Stimulated activated CD4-positive, alpha-beta T cell treated with anti-CD3 and anti-CD28 coated beads, Interleukin-15, amount 100 ng/mL, for 1 hour (primary cell): ENCODE data around the gene SMIM9.

ENCODE experiments used
- DNase-seq, 2 donors: peaks; one replicate each; pipeline ENCODE4 v3.0.0-alpha.2; 2020; ENCODE audit warnings: low read depth in 1 of 2, low spot score in 1 of 2

The SMIM9 gene

GRCh38 chrX:154784149-154784995, 50.1 kb downstream of the SMIM9 start:
- DNase-seq: no peak

DNA sequence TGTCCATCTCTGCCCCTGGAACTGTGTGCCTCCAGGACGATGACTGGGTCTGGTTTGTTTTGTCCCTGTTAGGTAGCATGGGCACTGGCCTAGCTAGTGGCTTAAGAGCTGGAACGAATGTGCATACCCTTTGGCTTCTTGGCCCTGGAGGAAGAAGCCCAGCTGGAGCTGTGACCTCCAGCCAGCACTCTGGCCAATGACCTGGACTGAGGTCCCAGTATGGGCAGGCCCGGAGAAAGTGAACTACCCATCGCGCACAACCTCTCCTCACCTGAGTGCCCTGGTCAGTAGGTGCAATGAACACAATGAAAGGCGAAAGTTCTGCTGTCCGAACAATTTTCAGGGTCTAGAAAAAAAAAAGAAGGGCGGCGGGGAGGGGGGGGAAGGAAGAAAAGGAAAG, 53.5 kb downstream of the SMIM9 start:
- DNase-seq: no peak

DNA sequence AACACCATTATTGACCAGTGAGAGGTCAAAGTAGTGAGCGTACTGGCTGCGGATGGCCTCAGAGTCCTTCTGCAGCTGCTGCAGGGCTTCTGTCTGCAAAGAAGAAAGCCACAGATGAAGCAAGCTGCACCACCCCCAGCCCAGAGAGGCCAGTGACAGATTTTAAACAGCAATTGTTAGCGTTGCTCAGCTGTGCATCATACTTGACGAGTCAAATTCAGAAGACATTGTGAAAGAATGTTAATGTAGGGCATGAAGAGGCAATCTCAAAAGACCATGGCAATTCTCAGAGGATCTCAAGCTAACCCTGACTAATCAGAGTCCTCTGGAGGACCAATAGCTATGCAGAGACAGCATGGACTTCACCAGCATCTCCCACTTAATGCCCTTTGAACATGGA, 55.2 kb downstream of the SMIM9 start:
- DNase-seq: no peak

GRCh38 chrX:154776753-154777152, 57.7 kb downstream of the SMIM9 start:
- DNase-seq: no peak

DNA sequence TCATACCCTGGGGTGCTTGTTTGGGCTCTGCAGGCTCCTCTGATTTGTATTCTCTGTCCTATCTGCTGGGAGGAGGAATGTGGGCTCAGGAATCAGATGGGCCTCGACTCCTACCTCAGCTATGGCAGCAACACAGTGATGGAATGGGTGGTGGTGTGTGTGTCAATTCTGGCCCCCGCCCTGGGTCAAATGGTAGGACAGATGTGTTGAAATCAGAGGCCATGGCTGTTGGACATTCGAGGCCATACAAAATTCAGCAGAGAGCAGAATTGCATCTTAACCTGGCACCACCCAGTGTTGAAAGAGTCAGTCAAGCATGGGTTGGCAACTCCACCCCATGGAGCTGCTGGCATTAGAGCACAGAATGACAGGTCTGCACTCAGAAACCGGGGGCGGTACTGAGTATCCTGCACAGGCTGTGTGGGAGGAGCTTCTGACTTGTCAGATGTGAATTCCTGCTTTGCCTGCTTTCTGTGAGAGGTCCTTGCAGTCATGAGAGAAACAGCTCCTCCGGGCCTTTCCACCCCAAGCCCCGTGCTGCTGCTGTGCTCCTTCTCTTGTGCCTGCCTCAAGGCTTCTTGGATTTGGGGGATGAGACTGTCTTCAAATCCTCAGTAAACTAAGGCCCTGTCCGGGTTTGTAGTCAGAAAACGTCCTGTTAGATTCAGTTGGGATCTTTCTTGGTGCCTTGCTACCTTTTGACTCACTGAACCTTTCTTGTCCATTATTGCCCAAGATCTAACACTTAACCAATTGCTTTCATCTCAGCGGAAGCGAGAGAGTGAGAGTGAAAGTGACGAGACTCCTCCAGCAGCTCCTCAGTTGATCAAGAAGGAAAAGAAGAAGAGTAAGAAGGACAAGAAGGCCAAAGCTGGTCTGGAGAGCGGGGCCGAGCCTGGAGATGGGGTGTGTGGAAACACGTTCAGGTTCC, 58.8 kb downstream of the SMIM9 start:
- DNase-seq: no peak

DNA sequence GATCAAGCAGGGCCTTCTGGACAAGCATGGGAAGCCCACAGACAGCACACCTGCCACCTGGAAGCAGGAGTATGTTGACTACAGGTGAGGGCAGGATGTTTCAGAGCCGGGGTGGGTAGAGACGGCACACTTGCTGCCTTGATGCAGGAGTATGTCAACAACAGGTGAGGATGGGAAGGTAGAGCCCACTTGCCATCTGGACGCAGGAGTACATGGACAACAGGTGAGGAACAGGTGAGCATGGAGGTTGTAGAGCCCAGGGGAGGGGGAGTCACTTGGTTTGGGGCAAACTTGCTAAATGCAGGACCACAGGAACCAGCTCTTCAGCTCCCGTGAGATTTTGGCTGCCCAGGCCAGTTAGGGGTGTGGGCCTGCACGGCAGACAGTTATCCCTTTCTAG, 59.8 kb downstream of the SMIM9 start:
- DNase-seq: no peak
